GM11168 (cell line): ENCODE measurements around the gene S100A3.
"Not testable (repeated sequence)": the region's sequence is repeated elsewhere in the genome, so short reads cannot be mapped to it uniquely, and the experiment has no call there.

ENCODE experiments used
- in situ Hi-C: fragments of 300-500 bp; cut with MboI; formaldehyde crosslinking; loops from one replicate; pipeline ENCODE4 v1.12.0; 2022; ENCODE audit warnings: low sequenced_read_pairs; ENCODE audit not compliant: unreplicated experiment

S100A3 gene, protein sequence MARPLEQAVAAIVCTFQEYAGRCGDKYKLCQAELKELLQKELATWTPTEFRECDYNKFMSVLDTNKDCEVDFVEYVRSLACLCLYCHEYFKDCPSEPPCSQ

DNA sequence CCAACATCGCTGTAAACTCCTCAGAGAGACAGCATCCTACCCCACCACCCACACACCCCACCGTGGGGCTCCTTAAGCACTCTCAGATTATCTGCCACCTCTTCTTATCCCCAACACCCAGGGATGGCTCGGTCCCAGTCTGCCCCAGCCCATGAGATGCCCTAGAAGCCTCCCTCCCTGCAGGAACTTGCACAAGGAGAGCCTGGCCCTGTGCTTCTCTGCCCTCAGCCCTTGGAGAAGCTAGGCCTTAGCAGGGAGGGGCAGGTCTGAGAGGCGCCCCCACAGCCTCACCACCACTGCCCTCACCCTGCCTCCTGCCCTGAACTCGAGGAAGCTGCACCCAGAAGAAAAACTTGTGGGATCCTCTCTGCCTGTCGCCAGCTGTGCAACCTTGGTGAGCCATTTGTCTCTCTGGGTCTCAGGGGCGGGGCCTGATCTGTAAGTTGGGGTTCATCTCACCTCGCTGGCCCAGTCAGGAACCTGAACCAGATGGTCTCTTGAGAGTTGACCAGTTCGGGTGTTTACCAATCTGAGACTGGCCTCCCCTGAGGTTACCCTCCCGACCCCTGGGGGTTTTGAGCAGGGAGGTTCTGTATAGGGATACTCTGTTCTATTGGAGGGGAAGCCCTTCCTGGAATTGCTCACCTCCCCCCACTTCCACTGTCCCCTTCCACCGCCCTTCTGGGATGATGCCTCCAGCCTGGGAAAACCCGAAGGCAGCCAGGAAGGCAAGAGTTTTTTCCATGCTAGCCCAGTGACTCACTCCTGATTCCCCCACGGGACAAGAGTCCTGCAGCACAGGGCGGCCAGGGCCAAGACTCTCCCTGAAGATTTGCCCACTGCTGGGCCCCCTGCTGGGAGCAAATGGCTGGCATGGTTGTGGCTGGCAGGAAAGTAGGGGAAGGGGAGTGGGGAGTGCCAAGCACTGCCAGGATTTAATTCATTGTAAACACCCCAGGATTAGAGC, at the start of gene S100A3:
TSS of gene S100A3 (minus strand) at position 537 of the 967 bp plus-strand sequence. CDS start 773 bp downstream, outside the sequence.
- in situ Hi-C loops = no loop called here

DNA sequence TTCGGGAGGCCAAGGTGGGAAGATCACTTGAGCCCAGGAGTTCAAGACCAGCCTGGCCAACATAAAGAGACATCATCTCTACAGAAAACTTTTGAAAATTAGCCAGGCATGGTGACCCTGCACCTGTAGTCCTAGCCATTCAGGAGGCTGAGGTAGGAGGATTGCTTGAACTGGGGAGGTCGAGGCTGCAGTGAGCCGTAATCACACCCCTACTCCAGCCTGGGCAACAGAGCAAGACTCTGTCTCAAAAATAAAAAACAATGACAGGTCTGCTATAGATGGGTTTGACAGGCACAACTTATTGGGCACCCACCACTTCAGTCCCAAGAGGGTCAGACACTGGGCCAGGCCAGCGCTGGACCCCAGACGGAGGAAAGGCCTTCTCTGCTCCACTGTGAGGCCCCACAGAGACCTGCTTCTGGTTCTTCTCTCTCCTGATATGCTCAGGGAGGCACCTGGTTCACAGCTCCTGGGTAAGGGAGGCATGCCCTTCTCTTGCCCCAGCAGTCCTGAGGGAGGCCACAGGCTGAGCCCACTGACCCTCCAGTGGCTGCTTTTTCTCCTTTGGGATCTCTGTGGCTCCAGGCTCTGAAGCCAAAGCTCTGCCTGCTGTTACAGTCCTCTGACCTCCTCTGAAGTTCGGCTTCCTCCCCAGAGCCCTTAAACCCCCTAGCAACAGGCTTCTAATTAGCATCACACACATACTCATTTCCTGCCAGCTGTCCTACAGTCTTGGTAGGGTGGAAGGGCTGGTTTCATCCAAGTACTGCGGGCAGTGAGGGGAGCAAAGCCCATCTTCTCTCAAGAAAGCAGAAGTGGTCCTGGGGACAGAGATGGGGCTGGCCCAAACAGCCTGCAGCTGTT, 49.5 kb upstream of the S100A3 start:
- in situ Hi-C loops = no loop called here

DNA sequence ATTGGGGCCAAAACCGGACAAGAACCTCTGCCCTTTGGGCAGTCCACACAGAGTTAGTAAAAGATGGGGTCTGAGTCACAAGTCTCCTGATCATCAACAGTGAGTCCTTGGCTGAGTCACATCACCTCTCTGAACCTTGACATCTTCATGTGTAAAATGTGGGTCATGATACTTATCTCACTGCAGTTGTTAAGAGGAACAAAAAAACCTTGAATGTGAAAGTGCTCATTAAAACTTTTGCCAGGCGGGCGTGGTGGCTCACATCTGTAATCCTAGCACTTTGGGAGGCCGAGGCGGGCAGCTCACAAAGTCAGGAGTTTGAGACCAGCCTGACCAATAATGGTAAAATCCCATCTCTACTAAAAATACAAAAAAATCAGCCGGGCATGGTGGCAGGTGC, 48.1 kb upstream of the S100A3 start:
- in situ Hi-C loops = no loop called here

DNA sequence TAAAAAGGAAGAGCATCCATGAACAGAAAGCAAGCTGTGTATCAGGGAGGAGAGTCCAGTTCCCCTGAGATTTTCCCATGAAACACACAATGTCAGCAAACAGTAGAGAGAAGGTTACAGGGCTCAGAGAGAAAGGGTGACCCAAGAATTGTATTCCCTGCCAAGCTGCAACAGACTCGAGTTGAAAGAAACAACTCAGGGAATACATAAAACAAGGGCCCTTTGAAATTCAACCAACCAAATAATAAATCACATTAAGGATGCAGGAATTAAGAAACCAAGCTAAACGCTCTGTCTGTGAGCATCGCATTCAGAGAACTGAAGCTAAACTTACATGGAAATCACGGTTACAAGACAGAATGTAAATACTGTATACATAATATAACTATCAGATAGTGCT, 43.7 kb upstream of the S100A3 start:
- in situ Hi-C loops = no loop called here

DNA sequence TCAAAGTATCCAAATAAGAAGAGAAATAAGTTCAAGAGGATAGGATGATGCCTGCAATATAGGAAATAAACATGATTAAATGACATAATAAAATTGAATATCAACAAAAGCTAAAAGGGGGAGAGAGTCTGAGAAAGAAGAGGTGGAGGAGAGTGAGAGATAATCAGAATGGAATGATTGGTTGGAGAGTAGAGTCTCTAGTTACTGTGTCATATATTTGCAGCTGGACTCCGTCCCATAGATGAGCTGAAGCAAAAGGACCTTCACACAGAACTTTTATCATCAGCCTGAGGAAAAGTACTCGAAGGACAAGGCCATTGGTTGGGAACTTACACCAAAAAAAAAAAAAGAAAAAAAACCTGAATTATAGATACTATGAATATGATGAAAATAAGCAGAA, 39.4 kb upstream of the S100A3 start:
- in situ Hi-C loops = no loop called here

DNA sequence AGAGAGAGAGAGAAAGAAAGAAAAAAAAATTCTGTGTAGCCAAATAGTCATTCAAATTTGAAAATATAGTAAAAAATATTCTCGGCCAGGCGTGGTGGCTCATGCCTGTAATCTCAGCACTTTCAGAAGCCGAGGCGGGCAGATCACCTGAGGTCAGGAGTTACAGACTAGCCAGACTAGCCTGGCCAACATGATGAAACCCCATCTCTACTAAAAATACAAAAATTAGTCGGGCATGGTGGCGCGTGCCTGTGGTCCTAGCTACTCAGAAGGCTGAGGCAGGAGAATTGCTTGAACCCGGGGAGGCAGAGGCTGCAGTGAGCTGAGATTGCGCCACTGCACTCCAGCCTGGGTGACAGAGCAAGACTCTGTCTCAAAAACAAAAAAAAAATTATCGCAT, 39.0 kb upstream of the S100A3 start:
- in situ Hi-C loops = not testable (repeated sequence)

DNA sequence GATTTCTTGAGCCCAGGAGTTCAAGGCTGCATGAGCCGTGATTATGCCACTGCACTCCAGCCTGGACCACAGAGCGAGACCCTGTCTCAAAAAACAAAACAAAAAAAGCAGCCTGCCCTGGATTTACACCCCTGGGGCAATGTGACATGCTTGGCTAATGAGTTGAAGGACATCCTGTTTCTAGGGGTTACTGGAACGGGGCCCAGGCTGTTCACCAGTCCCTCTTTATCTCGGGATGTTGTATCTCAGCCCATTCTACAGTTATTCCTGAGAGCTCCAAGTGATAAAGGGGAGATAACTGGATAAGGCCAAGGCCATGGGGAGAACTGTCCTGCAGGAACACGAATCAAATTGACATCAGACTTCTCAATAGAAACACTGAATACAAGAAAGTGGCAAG, 38.3 kb upstream of the S100A3 start:
- in situ Hi-C loops = no loop called here

DNA sequence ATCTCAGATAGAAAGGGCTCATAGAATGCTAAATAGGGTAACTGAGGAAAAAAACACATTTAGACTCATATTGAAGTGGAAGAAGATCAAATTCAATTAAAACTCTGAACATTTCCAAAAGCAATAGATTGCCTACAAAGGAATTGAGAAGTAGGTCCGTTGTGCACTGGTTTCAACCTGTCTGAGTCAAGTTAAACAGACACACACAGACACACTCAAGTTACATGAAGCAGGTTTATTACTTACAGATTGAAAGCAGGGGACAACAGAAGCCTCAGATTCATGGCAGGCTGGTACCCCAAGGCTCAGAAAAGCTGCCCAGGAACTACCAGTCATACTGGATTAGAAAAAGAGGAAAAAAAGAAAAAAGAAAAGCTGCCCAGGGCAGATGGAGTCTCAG, 37.3 kb upstream of the S100A3 start:
- in situ Hi-C loops = no loop called here

DNA sequence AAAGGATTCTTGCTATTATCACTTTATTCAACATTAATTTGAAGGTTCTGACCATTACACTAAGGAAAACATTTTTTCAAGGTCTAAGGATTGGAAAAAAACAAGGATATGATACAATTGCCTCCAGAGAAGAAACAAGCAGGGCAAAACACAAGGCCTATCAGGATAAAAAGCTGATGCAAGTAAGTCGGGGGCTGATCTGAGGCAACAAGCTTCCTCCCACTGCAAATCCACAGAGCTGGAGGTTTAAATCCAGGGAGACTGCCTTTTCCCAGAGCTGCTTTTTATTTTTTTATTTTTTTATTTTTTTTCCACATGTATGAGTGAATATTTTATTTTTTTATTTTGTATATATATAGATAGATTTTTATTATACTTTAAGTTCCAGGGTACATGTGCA, 35.9 kb upstream of the S100A3 start:
- in situ Hi-C loops = no loop called here

DNA sequence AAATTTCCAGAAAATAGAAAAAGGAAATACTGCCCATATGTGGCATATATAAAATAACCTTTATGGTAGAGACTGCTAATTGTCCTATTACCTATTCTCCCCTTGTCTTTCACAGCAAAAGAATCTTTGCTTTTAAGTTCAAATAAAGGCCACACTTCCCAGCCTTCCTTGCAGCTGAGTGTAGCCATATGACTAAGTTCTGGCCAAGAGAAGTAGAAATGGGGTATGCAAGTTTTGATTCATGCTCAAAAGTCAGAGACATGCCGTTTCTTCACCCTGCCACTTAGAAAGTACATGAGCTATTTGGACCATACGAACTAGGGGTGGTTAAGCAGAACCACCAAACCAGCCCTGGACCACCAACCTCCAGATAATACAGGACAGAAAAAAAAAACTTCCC, 34.9 kb upstream of the S100A3 start:
- in situ Hi-C loops = no loop called here

DNA sequence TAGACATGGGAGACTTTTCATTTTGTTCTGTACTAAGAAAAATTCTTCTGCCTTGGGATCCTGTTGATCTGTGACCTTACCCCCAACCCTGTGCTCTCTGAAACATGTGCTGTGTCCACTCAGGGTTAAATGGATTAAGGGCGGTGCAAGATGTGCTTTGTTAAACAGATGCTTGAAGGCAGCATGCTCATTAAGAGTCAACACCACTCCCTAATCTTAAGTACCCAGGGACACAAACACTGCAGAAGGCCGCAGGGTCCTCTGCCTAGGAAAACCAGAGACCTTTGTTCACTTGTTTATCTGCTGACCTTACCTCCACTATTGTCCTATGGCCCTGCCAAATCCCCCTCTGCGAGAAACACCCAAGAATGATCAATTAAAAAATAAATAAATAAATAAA, 34.5 kb upstream of the S100A3 start:
- in situ Hi-C loops = not testable (repeated sequence)

DNA sequence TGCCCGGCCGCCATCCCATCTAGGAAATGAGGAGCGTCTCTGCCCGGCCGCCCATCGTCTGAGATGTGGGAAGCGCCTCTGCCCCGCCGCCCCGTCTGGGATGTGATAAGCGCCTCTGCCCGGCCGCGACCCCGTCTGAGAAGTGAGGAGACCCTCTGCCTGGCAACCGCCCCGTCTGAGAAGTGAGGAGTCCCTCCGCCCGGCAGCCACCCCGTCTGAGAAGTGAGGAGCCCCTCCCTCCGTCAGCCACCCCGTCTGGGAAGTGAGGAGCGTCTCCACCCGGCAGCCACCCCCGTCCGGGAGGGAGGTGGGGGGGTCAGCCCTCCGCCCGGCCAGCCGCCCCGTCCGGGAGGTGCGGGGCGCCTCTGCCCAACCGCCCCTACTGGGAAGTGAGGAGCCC, 33.8 kb upstream of the S100A3 start:
- in situ Hi-C loops = not testable (repeated sequence)

DNA sequence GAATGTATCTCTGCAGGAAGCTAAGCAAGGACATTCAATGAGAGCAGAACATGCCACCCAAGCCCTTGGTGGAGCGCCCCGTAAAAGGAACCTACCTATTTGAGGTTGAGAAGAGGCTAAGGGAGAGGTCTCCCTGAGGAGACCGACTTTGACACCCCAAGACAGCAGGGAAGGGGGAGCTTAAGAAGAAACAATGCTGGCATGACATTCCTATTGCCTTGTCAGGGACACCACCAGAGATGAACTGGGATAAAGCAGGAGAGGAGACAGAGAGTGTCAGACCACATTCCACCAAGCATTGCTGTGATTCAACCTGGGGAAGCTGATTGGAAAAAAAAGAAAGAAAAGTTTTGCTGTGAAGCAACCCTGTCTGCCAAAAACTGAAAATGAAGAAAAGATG, 29.9 kb upstream of the S100A3 start:
- in situ Hi-C loops = no loop called here

DNA sequence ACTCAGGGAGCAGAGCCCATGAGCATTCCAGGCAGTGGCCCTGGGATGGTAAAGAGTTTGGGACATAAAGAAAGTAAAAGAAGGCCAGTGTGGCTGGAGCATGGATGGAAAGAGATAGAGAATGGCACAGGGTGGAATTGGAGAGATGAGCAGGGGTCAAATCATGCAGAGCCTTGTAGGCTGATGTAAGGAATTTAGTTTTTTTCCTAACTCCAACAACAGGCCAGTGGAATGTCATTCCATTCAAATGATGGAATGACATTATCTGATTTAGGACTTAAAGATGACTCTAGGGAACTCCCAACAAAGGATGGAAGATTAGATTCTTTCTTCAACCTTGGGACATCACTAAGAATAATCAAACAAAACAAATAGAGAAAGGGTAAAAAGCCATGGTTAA, 29.4 kb upstream of the S100A3 start:
- in situ Hi-C loops = no loop called here

DNA sequence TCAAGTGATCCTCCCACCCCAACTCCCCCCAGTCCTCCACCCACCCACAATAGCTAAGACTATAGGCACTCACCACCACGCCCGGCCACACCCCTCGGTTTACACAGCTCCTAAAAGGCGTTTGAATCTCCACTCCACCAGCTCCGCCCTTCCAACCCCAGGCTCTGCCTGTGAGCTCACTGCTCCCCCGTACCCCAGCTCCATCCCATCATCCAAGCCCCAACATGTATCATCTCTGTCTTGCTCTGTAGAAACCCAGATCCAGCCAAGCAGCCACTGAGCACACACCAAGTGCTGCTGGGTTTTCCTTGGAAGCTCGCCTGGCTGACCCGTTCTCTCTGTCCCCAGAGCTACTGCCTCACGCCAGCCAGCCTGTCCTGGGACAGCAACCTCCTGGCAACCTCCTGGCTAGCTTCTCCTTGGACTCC, 28.6 kb upstream of the S100A3 start:
- in situ Hi-C loops = no loop called here

DNA sequence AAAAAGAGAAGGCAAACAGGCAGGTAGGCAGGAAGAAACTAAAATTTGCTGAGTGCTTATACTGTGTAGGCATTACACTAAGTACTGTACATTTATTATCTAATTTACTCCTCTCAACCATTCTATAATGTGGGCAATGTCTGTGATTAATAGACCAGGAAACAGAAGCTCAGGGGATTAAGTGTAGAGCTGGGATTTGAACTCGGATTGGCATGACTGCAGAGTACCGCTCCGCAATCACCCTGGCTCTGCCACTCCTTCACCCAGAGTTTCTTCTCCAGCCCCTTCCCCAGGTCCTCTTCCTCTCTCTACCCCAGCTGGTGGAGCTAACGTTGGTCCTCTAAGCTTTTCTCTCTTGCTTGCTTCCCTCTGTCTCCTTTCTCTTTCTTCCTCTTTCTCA, 28.1 kb upstream of the S100A3 start:
- in situ Hi-C loops = no loop called here

DNA sequence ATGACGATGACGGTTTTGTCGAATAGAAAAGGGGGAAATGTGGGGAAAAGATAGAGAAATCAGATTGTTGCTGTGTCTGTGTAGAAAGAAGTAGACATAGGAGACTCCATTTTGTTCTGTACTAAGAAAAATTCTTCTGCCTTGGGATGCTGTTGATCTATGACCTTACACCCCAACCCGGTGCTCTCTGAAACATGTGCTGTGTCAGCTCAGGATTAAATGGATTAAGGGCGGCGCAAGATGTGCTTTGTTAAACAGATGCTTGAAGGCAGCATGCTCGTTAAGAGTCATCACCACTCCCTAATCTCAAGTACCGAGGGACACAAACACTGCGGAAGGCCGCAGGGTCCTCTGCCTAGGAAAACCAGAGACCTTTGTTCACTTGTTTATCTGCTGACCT, 26.4 kb upstream of the S100A3 start:
- in situ Hi-C loops = not testable (repeated sequence)

DNA sequence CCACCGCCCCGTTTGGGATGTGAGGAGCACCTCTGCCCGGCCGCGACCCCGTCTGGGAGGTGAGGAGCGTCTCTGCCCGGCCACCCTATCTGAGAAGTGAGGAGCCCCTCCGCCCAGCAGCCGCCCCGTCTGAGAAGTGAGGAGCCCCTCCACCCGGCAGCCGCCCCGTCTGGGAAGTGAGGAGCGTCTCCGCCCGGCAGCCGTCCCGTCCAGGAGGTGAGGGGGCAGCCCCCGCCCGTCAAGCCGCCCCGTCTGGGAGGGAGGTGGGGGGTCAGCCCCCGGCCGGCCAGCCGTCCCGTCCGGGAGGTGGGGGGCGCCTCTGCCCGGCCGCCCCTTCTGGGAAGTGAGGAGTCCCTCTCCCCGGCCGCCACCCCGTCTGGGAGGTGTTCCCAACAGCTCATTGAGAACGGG, 26.0 kb upstream of the S100A3 start:
- in situ Hi-C loops = not testable (repeated sequence)

DNA sequence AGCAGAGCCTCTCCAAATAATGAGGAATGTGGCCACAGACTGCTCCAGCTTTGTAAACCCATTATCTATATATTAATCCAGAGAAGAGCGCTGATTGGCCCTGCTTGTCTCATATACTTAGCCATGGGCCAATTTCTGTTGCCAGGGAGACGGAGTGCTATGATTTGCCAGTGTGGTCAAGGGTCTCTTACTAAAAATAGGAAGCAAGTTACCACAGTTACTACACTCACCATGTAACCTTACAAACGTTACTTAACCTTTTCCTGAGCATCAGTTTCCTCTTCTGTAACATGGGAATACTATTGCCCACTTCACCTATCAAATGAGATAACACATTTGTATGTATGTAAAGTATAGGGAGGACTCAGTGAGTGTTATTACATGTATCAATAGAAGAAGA, 24.3 kb upstream of the S100A3 start:
- in situ Hi-C loops = no loop called here

DNA sequence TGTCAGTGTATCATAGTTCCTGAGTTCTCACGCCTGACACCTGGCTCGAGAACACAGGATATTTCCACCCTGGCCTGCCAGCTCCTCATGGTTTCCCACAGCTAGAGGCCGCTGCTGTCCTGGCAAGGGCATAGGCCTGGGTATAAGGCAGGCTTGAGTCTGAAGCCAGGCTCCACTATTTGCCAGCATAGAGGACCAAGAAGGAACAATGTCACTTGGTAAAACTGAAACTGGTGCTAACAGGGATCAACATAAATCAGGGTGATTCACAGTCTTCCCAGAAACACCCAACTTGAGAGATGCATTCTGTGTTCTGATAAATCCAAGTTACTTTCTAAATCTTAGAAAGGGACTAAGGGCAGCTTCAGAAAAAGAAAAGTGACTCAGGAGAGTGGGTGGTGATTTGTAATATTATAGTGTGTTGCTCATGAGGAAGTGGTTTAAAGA, 23.5 kb upstream of the S100A3 start:
- in situ Hi-C loops = no loop called here

DNA sequence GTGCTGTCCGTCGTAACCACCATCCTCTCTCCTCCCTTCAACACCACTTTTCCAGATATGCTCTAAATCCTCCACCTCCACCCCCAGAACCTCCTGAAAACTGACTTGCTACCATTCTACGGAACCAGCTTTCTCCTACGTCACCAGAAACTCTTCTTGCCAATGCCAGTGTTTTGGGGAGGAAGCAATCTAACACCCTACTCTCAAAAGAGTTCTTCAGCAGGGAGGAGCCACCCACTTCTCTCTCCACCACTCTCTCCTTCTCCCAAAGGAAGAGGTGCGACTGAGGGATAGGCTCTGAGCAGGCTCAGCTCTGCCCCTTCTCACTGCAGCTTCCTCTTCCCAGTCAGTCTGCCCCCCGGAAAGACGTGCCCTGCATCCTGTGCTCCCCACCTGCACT, 22.6 kb upstream of the S100A3 start:
- in situ Hi-C loops = no loop called here
